GM19328 (cell line): ENCODE data around the gene EFNB1.

Source experiments
- ATAC-seq: cut with Tn5 transposase; IDR thresholded peaks from one replicate; pipeline ENCODE4 v1.9.1; 2021; ENCODE audit warnings: mild to moderate bottlenecking, moderate library complexity; ENCODE audit not compliant: unreplicated experiment

The EFNB1 gene

GRCh38 chrX:68827256-68827655 is 1.6 kb upstream of the EFNB1 start:
- ATAC-seq: no peak

- ATAC-seq: no peak
These were observed 785 bp upstream of the EFNB1 start for GRCh38 chrX:68827848-68828624.

- ATAC-seq: no peak
These were observed 979 bp downstream of the EFNB1 start for GRCh38 chrX:68829582-68830418.

GRCh38 chrX:68830419-68831404 is 1.9 kb downstream of the EFNB1 start:
- ATAC-seq: no peak

GRCh38 chrX:68831405-68832100 is 2.7 kb downstream of the EFNB1 start:
- ATAC-seq: no peak

- ATAC-seq: no peak
These were observed 3.2 kb downstream of the EFNB1 start for GRCh38 chrX:68832101-68832416.

- no peak for ATAC-seq
These were observed 4.0 kb downstream of the EFNB1 start for GRCh38 chrX:68832516-68833447.

- ATAC-seq: no peak
These were observed 4.6 kb downstream of the EFNB1 start for GRCh38 chrX:68833448-68833805.

- no peak for ATAC-seq
These were observed 5.1 kb downstream of the EFNB1 start for GRCh38 chrX:68833855-68834331.

GRCh38 chrX:68834371-68835103 is 5.7 kb downstream of the EFNB1 start:
- no peak for ATAC-seq

GRCh38 chrX:68835104-68835442 is 6.3 kb downstream of the EFNB1 start:
- no peak for ATAC-seq

GRCh38 chrX:68835468-68835867 is 6.6 kb downstream of the EFNB1 start:
- ATAC-seq: no peak

GRCh38 chrX:68837119-68837518 is 8.3 kb downstream of the EFNB1 start:
- ATAC-seq: no peak

- ATAC-seq: no peak
These were observed 9.7 kb downstream of the EFNB1 start for GRCh38 chrX:68838571-68838910.

- no peak for ATAC-seq
These were observed 10.9 kb downstream of the EFNB1 start for GRCh38 chrX:68839771-68840170.

- no peak for ATAC-seq
These were observed 11.4 kb downstream of the EFNB1 start for GRCh38 chrX:68840256-68840655.

- ATAC-seq: no peak
These were observed 12.6 kb downstream of the EFNB1 start for GRCh38 chrX:68841251-68842049.

GRCh38 chrX:68842351-68842750 is 13.5 kb downstream of the EFNB1 start:
- no peak for ATAC-seq
